HG02938 (cell line): ENCODE data around the gene TTLL11.

Experiments
- ATAC-seq: cut with Tn5 transposase; IDR thresholded peaks from one replicate; pipeline ENCODE4 v1.9.1; 2021; ENCODE audit warnings: mild to moderate bottlenecking, moderate library complexity; ENCODE audit not compliant: unreplicated experiment

TTLL11 gene

GRCh38 chr9:122053064-122053463, 40.0 kb downstream of the TTLL11 start:
- ATAC-seq, result no peak

- peak; percentile 64 for ATAC-seq
Observed at GRCh38 chr9:122051351-122052321, 41.5 kb downstream of the TTLL11 start.

GRCh38 chr9:122050167-122050566, 42.9 kb downstream of the TTLL11 start:
- no peak for ATAC-seq

- no peak for ATAC-seq
Observed at GRCh38 chr9:122042056-122042455, 51.1 kb downstream of the TTLL11 start.

GRCh38 chr9:122040561-122041242, 52.4 kb downstream of the TTLL11 start:
- no peak for ATAC-seq

- no peak for ATAC-seq
Observed at GRCh38 chr9:122039234-122039633, 53.9 kb downstream of the TTLL11 start.

GRCh38 chr9:122036988-122037387, 56.1 kb downstream of the TTLL11 start:
- ATAC-seq, result no peak

GRCh38 chr9:122036408-122036807, 56.7 kb downstream of the TTLL11 start:
- ATAC-seq, result no peak

- ATAC-seq, result no peak
Observed at GRCh38 chr9:122033775-122034373, 59.2 kb downstream of the TTLL11 start.

- ATAC-seq, result no peak
Observed at GRCh38 chr9:122032346-122032745, 60.8 kb downstream of the TTLL11 start.

- no peak for ATAC-seq
Observed at GRCh38 chr9:122031776-122032175, 61.3 kb downstream of the TTLL11 start.

GRCh38 chr9:122031157-122031556, 62.0 kb downstream of the TTLL11 start:
- no peak for ATAC-seq

- ATAC-seq, result no peak
Observed at GRCh38 chr9:122030357-122030756, 62.8 kb downstream of the TTLL11 start.

GRCh38 chr9:122029898-122030297, 63.2 kb downstream of the TTLL11 start:
- no peak for ATAC-seq

GRCh38 chr9:122028089-122028488, 65.0 kb downstream of the TTLL11 start:
- ATAC-seq, result no peak

- ATAC-seq, result no peak
Observed at GRCh38 chr9:122020398-122020797, 72.7 kb downstream of the TTLL11 start.

- no peak for ATAC-seq
Observed at GRCh38 chr9:122016744-122017143, 76.4 kb downstream of the TTLL11 start.

- ATAC-seq, result no peak
Observed at GRCh38 chr9:122016309-122016708, 76.8 kb downstream of the TTLL11 start.

GRCh38 chr9:122015170-122015821, 77.8 kb downstream of the TTLL11 start:
- ATAC-seq, result no peak

GRCh38 chr9:122011818-122012498, 81.2 kb downstream of the TTLL11 start:
- no peak for ATAC-seq

GRCh38 chr9:122008559-122008958, 84.5 kb downstream of the TTLL11 start:
- ATAC-seq, result no peak
